Chondrocyte (in vitro differentiated cells): ENCODE data around the gene LHX5. TPM values are rescaled to one million over a fixed set of nuclear protein-coding genes. Genes with fewer than 3 reads are reported as not detected.

Source experiments
- DNase-seq: peaks from one replicate; pipeline ENCODE4 v3.0.0; 2021; ENCODE audit warnings: mixed read lengths, low spot score
- H3K27ac Mint-ChIP-seq: one replicate; pipeline ENCODE4 v1.8.0; 2021; ENCODE audit warnings: mild to moderate bottlenecking, moderate library complexity, mixed read lengths; ENCODE audit not compliant: unreplicated experiment
- H3K27me3 Mint-ChIP-seq: 2 replicates; pipeline ENCODE4 v1.8.0; 2021; ENCODE audit warnings: low read depth, mixed read lengths
- H3K36me3 Mint-ChIP-seq: 2 replicates; pipeline ENCODE4 v1.8.0; 2021; ENCODE audit warnings: low read depth, mixed read lengths
- H3K4me1 Mint-ChIP-seq: 2 replicates; pipeline ENCODE4 v1.8.0; 2021; ENCODE audit warnings: low read depth, mild to moderate bottlenecking, mixed read lengths
- H3K4me3 Mint-ChIP-seq: one replicate; pipeline ENCODE4 v1.8.0; 2021; ENCODE audit warnings: mild to moderate bottlenecking, moderate library complexity, mixed read lengths; ENCODE audit not compliant: unreplicated experiment
- H3K9me3 Mint-ChIP-seq: 2 replicates; pipeline ENCODE4 v1.8.0; 2021; ENCODE audit warnings: low read depth, mixed read lengths
- total RNA-seq: library from RNA; stranded (reverse); gene quantifications from 3 replicates; pipeline ENCODE4 v1.2.1, GENCODE V29; 2021
- TF ChIP-seq, protein P1 (sequence below): fragments of 200-600 bp; sonication (generic); IDR thresholded peaks from 2 replicates; pipeline ENCODE4 v1.5.0; 2021; ENCODE audit warnings: antibody characterized with exemption, mild to moderate bottlenecking, moderate library complexity

LHX5 gene
- total RNA-seq, 1 donor from 2014 or later, result not detected

DNA sequence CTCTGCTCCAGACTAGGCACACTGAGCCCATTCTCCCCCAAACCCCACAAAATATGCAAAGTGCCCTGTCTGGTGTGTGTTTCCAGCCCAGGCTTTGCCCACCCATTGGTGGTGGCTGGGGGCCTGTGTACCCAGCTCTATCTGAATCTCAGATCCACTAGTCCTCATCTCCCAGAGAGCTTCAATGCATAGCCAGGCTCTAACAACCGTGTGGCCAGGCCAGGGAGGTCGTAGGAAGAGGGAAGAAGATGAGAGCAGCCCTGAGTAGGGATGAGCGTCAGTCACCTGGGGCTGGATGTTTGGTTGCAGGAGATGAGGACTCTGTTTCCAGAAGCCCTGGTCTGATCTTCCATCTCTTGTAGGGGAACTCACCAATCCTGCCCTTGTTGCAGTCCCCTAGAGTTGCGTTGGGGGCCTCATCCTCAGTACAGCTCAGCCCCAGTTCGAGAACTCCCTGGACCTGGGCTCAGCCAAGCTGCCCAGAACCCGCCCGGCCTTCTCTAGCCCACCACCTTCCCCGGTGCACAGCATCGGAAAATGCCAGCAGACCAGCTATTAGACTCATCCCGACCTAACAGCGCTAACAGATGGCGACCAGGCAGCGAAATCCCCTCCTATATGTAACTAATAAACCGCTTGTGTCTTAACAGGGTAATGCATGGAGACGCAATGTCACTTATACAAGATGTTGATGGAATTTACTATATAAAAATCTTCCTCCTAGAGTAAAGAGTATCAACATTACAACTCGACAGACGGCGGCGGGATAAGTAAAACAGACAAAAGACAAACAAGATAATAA is 3.2 kb upstream of the LHX5 start:
- no peak for DNase-seq
- Mint-ChIP-seq H3K27ac (no peak overlapping the region), H3K4me1 (peaks cover 22% of the 10 kb centered on the region), H3K36me3 (no peaks in the 10 kb centered on the region), H3K4me3 (no peak overlapping the region), H3K27me3 (peaks cover 82% of the 10 kb centered on the region), H3K9me3 (no peaks in the 10 kb centered on the region)
- TF ChIP-seq, protein P1, sequence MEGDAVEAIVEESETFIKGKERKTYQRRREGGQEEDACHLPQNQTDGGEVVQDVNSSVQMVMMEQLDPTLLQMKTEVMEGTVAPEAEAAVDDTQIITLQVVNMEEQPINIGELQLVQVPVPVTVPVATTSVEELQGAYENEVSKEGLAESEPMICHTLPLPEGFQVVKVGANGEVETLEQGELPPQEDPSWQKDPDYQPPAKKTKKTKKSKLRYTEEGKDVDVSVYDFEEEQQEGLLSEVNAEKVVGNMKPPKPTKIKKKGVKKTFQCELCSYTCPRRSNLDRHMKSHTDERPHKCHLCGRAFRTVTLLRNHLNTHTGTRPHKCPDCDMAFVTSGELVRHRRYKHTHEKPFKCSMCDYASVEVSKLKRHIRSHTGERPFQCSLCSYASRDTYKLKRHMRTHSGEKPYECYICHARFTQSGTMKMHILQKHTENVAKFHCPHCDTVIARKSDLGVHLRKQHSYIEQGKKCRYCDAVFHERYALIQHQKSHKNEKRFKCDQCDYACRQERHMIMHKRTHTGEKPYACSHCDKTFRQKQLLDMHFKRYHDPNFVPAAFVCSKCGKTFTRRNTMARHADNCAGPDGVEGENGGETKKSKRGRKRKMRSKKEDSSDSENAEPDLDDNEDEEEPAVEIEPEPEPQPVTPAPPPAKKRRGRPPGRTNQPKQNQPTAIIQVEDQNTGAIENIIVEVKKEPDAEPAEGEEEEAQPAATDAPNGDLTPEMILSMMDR, result no peak

GRCh38 chr12:113473942-113474341 is 2.3 kb upstream of the LHX5 start:
- TF ChIP-seq, protein P1, result no peak
- Mint-ChIP-seq H3K27me3 (peaks cover 81% of the 10 kb centered on the region), H3K36me3 (no peaks in the 10 kb centered on the region), H3K27ac (no peak overlapping the region), H3K4me3 (no peak overlapping the region), H3K9me3 (no peaks in the 10 kb centered on the region), H3K4me1 (peaks cover 16% of the 10 kb centered on the region)
- no peak for DNase-seq

DNA sequence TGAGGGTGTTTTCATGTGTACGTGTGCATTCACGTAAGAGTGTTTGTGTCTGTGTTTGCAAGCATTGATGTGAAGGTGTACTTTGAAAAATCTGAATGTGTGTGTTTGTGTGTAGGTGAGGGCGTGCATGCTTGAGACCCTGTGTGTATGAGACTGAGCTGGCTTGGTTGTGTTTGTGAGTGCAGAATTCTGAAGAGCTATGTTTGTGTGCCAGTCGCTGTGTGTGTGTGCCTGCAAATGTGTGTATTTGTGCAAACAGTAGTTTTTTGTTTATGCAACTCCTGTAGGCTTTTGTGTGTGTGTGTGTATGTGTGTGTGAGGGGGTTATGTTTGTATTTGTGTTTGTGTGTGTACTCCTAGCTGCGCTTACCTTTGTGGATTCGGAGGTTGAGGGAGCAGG is 1.7 kb upstream of the LHX5 start:
- Mint-ChIP-seq H3K36me3 (no peaks in the 10 kb centered on the region), H3K4me1 (peaks cover 16% of the 10 kb centered on the region), H3K27ac (no peak overlapping the region), H3K9me3 (no peaks in the 10 kb centered on the region), H3K27me3 (peaks cover 83% of the 10 kb centered on the region), H3K4me3 (no peak overlapping the region)
- TF ChIP-seq, protein P1, result no peak
- no peak for DNase-seq

GRCh38 chr12:113472191-113473121 is 785 bp upstream of the LHX5 start:
- no peaks in the 10 kb centered on the region for H3K9me3 Mint-ChIP-seq
- DNase-seq, result no peak
- TF ChIP-seq, protein P1, result no peak
- peaks cover 18% of the 10 kb centered on the region for H3K4me1 Mint-ChIP-seq
- peaks cover 76% of the 10 kb centered on the region for H3K27me3 Mint-ChIP-seq
- H3K36me3 Mint-ChIP-seq, result no peaks in the 10 kb centered on the region
- no peak overlapping the region for H3K27ac Mint-ChIP-seq
- no peak overlapping the region for H3K4me3 Mint-ChIP-seq

GRCh38 chr12:113470871-113471618 is 626 bp downstream of the LHX5 start:
- TF ChIP-seq, protein P1, result no peak
- DNase-seq, result no peak
- peaks cover 79% of the 10 kb centered on the region for H3K27me3 Mint-ChIP-seq
- peaks cover 21% of the 10 kb centered on the region for H3K4me1 Mint-ChIP-seq
- H3K4me3 Mint-ChIP-seq, result no peak overlapping the region
- no peaks in the 10 kb centered on the region for H3K36me3 Mint-ChIP-seq
- no peaks in the 10 kb centered on the region for H3K9me3 Mint-ChIP-seq
- no peak overlapping the region for H3K27ac Mint-ChIP-seq
